Measurements from ENCODE around the gene GNG14.
"Not testable (repeated sequence)": the region's sequence is repeated elsewhere in the genome, so short reads cannot be mapped to it uniquely, and the experiment has no call there.

The GNG14 gene

DNA sequence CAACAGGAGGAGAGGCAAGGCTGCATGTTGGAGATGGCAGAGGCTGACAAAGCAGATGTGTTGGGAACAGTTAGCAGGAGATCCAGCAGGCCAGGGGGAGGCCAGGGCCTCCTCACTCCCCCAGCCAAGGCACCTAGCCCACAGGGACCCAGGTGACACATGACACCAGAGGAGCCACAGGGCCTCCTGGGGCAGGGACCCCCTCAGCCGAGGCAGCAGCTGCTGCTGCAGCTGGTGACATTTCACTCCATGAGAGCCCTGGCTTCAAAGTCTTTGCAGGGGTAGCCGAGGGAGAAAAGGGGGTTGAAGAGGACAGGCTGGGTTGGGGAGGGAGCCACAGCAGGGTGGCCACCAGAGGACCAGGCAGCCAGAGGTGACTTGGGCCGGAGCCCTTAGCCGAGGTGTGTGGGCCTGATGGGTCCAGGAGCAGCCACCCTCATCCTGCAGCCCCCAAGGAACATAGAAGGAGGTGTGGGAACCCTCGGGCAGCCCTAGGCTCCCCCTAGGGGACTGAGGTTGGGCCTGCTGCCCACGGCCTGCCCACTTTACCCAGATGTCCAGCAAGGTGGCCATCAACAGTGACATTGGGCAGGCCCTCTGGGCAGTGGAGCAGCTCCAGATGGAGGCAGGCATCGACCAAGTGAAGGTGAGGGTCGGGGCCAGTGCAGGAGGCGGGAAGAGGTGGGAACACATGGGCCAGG, at the start of gene GNG14:
Gene GNG14 (plus strand): TSS at position 503 of the 701 bp plus-strand sequence. CDS start 51 bp downstream, at position 554.
- no peak for DNase-seq (ENCODE audit: low spot score)

DNA sequence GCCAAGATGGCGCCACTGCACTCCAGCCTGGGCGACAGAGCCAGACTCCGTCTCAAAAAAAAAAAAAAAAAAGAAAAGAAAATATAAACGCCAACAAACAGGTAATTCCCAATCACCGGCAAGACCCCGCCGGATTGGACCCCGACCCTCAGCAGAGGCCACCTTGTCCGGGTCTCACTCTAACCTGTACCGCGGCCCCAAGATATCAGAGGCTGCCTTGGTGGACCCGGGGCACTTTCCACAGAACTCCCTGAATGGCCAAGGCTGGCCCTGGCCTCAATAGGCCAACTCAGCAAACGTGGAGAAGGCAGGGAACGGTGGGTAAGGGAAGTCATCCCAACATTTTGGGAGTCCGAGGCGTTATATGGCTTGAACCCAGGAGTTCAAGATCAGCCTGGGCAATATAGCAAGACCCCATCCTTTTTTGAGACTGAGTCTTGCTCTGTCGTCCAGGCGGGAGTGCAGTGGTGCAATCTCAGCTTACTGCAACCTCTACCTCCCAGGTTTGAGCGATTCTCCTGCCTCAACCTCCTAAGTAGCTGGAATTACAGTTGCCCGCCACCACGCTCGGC, 49.1 kb upstream of the GNG14 start:
- DNase-seq (ENCODE audit: low spot score) = no peak

DNA sequence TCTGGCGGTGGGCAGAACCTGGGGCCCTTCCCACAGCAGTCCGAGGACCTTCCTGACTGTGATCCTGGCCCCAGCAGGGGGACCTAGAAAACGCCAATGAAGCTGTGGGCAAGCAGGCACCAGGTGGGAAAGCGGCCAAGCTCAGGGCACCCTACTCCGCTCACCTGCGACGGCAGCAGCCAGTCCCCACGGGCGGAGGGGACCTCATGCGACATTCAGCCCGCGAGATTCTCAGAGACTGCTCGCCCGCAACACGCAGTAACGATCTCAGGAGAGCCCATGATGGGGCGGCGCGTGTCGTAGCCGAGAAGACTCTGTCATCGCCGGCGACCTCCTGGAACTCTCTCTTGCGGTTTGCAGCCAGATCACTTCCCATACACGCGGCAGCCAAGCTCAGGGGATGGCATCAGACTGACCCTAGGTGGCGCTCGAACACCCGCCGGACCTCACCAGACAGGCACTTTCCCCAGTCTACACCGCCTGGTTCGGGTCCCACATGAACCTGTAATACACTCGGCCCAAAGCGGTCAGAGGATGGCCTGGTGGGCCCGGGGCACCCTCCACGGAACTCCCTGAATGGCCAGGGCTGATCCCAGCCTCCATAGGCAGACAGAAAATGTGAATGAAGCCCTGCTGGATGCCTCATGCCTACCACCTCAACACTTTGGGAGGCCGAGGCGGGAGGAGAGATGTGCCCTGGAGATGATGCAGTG, 47.7 kb upstream of the GNG14 start:
- peak; percentile 54 for DNase-seq (ENCODE audit: low spot score)

GRCh38 chr19:12641456-12641855, 46.3 kb upstream of the GNG14 start:
- no peak for DNase-seq (ENCODE audit: low spot score)

DNA sequence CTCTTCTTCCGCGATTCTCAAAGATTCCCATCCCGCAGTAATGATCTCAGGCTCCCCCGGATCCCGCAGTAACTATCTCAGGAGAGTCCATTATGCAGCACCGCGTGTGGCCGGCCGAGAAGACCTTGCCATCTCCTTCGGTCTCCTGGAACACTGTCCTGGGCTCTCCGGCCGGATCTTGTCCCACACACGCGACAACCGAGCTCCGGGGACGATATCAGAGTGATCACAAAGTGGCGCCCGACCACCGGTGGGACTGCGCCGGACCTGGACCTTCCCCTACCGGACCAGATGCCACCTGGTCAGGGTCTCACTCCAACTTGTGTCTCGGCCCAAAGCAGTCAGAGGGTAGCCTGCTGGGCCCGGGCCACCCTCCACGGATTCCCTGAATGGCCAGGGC, 45.3 kb upstream of the GNG14 start:
- no peak for DNase-seq (ENCODE audit: low spot score)

DNA sequence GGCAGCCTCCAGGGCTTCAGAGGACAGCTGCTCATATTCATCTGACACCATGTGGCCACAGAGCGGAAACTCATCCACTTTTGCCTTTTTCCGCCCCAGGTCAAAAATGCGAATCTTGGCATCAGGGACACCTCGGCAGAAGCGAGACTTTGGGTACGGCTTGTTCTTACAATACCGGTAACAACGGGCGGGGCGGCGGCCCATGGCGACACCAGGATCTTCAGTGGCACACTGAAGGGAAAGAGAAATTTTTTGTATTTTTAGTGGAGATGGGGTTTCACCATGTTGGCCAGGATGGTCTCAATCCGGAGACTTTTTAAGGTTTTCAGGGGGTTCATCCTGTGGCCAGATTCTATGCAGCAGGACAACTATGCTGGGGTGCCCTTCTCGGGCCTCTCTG, 44.1 kb upstream of the GNG14 start:
- DNase-seq (ENCODE audit: low spot score) = not testable (repeated sequence)

- DNase-seq (ENCODE audit: low spot score) = no peak
Measured at GRCh38 chr19:12646551-12646950, 41.2 kb upstream of the GNG14 start.

GRCh38 chr19:12647047-12647446, 40.8 kb upstream of the GNG14 start:
- DNase-seq (ENCODE audit: low spot score) = no peak

- no peak for DNase-seq (ENCODE audit: low spot score)
Measured at GRCh38 chr19:12647490-12648071, 40.2 kb upstream of the GNG14 start.

GRCh38 chr19:12648088-12648487, 39.7 kb upstream of the GNG14 start:
- DNase-seq (ENCODE audit: low spot score) = no peak

- DNase-seq (ENCODE audit: low spot score) = no peak
Measured at GRCh38 chr19:12649941-12650340, 37.9 kb upstream of the GNG14 start.

- DNase-seq (ENCODE audit: low spot score) = no peak
Measured at GRCh38 chr19:12652219-12652618, 35.6 kb upstream of the GNG14 start.

DNA sequence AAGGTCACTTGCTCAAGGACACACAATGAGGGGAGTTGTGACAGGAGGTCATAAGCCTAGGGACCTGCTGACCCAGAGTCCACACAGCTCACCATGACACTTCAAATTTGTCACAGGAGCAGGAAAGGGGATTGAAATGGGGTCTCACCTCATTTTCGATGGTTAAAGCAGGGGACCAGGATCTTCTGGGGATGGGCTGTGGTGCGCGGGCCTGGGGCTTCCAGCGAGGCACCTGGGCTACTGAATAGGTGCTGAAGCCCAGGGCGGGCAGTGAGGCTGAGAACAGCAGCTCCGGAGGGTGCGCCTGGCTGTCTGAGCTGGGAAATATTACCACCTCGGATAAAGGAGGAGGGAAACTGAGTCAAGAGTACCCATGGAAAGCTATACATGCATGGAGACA, 32.3 kb upstream of the GNG14 start:
- no peak for DNase-seq (ENCODE audit: low spot score)

DNA sequence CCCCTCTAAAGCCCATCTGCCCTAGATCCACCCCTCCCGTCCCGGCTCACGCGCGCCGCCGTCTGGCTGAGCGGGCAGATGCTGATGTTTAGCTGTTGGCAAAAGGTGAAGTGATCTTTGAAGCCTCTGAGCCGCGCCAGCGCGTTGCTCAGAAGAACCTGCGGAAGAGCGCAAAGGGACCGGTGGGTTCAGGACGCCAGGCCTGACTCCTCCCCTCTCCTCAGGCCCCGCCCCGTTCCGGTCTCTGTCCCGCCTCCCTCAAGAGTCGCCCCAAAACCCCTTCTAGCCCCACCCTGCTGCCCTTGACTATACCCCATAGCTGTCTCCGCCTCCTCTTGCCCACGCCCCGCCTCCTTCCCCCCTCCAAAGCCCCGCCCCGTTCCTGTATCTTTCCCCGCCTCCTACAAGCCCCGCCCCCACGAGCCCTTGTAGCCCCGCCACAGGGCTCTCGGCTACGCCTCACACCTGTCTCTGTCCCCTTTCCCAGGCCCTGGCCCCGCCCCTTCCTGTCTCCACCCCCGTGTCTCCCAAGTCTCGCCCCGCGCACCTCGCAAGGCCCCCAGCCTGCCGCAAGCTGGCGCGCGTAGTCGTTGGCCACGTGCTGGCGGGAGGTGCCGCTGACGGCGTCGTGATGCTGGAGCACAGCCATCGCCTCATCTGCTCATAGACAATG, 30.8 kb upstream of the GNG14 start:
- DNase-seq (ENCODE audit: low spot score) = peak; percentile 24

- no peak for DNase-seq (ENCODE audit: low spot score)
Measured at GRCh38 chr19:12657966-12658365, 29.8 kb upstream of the GNG14 start.

DNA sequence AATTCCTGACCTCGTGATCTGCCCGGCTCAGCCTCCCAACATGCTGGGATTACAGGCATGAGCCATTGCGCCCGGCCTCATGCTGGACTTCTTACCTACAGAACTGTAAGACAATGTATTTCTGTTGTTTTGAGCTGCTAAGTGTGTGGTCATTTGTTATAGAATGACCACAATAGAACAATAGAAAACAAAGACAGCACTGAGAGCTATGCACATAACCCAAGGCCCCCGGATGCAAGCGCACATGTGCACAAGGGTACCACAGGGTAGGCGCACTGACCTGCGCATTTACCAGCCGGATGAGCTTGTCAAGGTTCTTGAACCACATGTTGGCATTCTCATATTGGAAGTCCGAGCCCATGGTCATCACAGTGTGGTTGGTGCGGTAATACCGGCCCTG, 26.8 kb upstream of the GNG14 start:
- DNase-seq (ENCODE audit: low spot score) = no peak

- DNase-seq (ENCODE audit: low spot score) = peak; percentile 15
Measured at GRCh38 chr19:12664406-12665280, 23.2 kb upstream of the GNG14 start.

- DNase-seq (ENCODE audit: low spot score) = no peak
Measured at GRCh38 chr19:12665281-12665573, 22.6 kb upstream of the GNG14 start.

DNA sequence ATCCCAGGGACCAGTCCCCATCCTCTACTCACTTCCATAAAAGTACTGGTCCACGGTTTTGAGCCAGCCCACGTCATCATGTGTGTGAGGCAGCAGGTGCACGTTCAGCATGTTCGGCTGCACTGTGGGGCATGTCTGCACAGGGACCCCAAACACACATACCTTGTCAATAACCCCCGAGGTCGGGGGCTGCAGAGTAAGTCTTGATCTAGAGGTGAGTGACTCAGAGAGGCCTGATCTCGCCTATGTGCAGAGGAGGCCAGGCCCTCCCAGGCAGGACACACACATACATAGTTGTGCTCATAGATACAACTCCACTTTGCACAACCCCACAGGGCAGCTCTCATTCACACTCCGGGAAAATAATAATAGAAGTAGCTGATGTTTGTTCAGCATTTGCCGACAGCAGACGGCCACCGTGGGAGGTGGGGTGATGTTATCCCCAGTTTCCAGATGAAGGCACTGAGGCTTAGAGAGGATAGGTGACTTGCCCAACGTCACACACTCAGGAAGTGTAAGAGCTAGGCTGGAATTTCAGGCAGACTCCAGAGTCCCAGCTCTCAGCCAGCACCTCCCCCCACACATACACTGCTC, 22.0 kb upstream of the GNG14 start:
- DNase-seq (ENCODE audit: low spot score) = no peak

DNA sequence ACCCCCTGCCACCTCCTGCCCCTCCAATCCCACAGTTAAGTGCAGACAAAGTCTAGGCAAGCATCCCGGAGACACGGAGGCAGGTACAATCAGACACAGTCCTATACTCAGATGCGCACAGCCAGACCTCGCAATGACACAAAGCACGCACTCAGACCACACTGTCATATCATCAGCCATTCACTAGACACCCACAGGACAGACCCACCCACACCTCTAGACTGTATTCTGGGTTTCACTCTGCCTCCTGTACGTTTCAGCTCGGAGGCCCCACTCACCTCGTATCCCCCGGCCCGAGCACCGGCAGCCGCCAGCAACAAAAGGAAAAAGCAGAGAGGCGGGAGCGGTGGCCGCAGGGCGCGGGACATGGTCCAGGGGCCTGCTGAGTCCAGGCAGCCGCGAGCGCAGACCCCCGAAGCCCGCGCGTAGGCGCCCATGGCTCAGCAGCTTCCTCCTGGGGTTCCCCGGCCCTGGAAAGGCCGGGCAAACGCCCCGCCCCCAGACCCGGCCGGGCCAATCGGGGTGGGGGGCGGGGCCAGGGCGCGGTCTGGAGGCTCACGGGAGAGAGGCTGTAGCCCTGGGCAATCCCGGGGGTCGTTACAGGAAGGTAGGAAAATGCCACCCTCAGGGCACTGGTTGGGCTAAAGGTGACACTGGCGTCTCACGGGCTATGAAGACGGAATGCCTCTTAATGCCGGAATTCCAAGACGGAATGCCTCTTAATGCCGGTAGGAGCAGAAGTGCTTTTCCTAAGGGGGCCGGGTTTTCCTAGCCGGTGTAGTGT, 21.3 kb upstream of the GNG14 start, which contains the start of the genes MAN2B1 and WDR83:
Gene MAN2B1 (minus strand): TSS at position 478 of the 784 bp plus-strand sequence. CDS start 41 bp downstream, at position 437.
Gene WDR83 (plus strand): TSS at position 543 of the 784 bp plus-strand sequence. CDS start 2,984 bp downstream, outside the sequence.
- DNase-seq (ENCODE audit: low spot score) = peak; percentile 64
